OCI-LY3 (cell line): Measurements from ENCODE around the gene ASMTL.

Experiments used
- EZH2phosphoT487 ChIP-seq: fragments of 200-600 bp; shearing (Covaris generic); IDR thresholded peaks from 2 replicates; pipeline ENCODE4 v1.6.1; 2018; ENCODE audit warnings: antibody characterized with exemption, mixed run types, low read depth
- TF ChIP-seq, protein P1 (sequence below): fragments of 200-600, 300-600 bp; sonication (generic); IDR thresholded peaks from 2 replicates; pipeline ENCODE4 v1.5.1; 2014; ENCODE audit warnings: antibody characterized with exemption, low read length, low read depth

DNA sequence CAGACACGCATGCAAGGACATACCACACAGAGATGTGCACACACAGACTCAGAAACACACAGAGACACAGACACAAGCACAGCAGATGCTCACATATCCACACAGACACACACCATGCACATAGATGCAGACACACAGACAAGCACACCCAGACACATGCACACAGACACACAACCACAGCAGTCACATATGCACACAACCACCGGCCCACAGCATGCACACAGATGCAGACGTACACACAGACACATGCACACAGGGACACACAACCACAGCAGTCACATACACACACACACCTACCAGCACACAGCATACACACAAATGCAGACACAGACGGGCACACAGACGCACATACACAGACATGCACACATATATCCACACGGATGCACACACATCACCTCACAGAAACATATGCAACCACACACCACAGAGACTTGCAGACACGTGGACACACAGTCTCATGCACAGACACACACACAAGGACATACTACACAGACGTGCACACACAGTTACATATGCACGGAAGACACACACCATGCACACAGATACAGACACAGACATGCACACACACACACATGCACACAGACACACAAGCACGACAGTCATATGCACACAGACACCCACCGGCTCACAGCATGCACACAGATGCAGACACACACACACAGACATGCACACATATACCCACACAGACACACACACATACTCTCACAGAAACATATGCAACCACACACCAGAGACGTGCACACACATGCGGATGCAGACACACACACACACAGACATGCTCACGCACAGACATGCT lies 35.5 kb downstream of the ASMTL start:
- TF ChIP-seq, protein P1, sequence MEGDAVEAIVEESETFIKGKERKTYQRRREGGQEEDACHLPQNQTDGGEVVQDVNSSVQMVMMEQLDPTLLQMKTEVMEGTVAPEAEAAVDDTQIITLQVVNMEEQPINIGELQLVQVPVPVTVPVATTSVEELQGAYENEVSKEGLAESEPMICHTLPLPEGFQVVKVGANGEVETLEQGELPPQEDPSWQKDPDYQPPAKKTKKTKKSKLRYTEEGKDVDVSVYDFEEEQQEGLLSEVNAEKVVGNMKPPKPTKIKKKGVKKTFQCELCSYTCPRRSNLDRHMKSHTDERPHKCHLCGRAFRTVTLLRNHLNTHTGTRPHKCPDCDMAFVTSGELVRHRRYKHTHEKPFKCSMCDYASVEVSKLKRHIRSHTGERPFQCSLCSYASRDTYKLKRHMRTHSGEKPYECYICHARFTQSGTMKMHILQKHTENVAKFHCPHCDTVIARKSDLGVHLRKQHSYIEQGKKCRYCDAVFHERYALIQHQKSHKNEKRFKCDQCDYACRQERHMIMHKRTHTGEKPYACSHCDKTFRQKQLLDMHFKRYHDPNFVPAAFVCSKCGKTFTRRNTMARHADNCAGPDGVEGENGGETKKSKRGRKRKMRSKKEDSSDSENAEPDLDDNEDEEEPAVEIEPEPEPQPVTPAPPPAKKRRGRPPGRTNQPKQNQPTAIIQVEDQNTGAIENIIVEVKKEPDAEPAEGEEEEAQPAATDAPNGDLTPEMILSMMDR: no peak
- TF ChIP-seq EZH2phosphoT487: no peak
